Activated CD4-positive, alpha-beta T cell treated with anti-CD3 and anti-CD28 coated beads, Interleukin-2, amount 50 U/mL, for 48 hours (primary cell): ENCODE measurements around the gene FOXA1.
"Not testable (repeated sequence)": the region's sequence is repeated elsewhere in the genome, so short reads cannot be mapped to it uniquely, and the experiment has no call there.

ENCODE experiments used
- DNase-seq, 2 experiments: peaks; one replicate each; pipeline ENCODE4 v3.0.0-alpha.2; 2020

FOXA1 gene

DNA sequence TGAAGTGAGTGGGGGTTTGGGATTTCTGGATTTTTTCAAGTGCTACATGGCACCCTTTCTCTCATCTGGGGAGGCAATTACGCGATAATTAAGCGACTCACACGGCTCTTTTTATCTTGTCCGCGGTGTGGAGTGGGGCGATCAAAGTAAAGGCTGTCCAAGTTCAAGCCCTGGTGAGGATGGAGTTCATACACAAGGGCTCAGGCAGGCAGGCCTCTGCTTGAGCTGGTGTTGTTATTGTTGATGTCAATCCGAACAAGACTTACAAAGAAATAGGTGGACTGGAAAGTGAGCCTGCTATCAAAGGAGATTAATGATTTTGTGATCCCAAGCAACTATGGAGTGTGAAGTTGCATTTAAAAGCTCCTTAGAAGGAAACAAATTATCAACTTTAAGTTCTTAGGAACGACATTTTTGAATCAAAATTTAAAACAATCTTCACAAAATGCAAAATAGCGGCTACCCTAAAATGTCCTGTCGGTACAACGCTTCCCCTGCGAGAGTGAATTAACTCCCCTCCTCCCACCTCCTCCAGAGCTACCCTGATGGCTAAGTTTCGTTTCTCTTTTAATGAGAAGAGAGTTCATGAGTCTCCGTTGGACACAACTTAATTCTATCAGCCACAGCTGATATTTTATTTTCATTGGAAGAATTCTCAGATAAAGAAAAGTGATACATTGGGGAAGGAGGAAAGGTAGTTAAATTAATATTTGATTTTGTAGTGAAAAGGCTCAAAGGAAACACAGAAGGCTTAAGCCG is 5.9 kb downstream of the FOXA1 start:
- DNase-seq = no peak

GRCh38 chr14:37588667-37588955 is 6.4 kb downstream of the FOXA1 start:
- no peak for DNase-seq

- DNase-seq = no peak
Measured at GRCh38 chr14:37587881-37588666, 7.0 kb downstream of the FOXA1 start.

DNA sequence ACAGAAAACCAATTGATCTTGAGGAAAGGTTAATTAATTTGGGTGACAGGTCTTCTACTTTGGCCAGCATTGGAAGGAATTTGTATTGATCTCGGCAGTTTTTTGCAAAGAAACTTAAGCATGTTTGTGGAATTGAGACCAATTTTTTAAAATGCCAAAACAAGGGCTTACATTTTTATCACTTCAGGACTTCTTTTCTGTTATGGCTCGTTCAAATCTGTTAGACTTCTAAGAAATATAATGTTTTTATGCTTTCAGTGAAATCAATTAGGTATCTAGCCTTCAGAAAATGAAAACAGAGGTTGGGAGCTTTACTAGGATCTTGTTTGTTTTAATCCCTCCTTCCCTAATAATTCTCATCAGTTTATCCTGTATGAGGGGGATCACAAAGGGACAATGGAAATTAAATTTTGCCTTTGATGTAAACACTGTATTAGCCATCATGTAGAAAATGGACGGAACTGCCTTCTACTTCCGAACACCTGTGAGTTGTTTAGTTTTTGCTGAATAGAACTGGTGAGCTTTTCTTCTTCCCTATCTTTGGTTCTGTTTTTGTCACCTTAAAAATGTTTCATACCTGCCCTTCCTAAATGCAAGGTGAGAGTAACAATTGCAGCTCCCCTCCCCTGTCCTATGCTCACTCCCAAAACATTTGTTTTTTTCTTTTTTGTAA is 7.8 kb downstream of the FOXA1 start:
- no peak for DNase-seq

GRCh38 chr14:37586797-37587130 is 8.3 kb downstream of the FOXA1 start:
- no peak for DNase-seq

- DNase-seq = no peak
Measured at GRCh38 chr14:37585971-37586796, 8.9 kb downstream of the FOXA1 start.

GRCh38 chr14:37585101-37585511 is 9.9 kb downstream of the FOXA1 start:
- no peak for DNase-seq

GRCh38 chr14:37584211-37585100 is 10.6 kb downstream of the FOXA1 start:
- DNase-seq = no peak

- DNase-seq = no peak
Measured at GRCh38 chr14:37583358-37584210, 11.5 kb downstream of the FOXA1 start.

GRCh38 chr14:37580146-37580545 is 14.9 kb downstream of the FOXA1 start:
- DNase-seq = no peak

- DNase-seq = no peak
Measured at GRCh38 chr14:37579274-37579673, 15.8 kb downstream of the FOXA1 start.

GRCh38 chr14:37573356-37573755 is 21.7 kb downstream of the FOXA1 start:
- DNase-seq = no peak

DNA sequence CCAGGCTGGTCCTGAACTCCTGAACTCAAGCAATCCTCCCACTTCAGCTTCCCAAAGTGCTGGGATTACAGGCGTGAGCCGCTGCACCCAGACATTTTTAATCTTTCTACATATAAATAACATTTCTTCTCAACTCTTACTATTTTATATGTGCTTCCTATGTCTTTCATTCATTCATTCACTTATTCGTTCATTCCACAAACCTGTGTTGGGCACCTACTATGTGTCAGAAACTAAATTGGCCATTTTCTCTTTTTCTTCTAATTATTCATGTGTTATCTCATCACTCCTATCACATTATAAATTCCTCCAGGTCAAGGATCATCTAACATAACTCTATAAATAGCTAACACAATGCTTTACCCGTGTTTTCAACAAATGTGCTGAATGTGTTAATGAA is 23.7 kb downstream of the FOXA1 start:
- DNase-seq = no peak

DNA sequence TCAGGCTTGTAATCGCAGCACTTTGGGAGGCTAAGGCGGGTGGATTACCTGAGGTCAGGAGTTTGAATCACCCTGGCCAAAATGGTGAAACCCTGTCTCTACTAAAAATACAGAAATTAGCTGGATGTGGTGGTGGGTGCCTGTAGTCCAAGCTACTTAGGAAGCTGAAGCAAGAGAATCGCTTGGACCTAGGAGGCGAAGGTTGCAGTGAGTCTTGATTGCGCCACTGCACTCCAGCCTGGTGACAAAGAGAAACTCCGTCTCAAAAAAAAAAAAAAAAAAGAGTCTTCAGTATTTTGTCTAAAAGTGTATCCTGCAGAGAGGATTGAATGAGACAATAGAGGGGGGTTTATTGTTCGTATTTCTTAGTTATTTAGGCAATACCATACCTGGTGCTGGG is 25.3 kb downstream of the FOXA1 start:
- no peak for DNase-seq

DNA sequence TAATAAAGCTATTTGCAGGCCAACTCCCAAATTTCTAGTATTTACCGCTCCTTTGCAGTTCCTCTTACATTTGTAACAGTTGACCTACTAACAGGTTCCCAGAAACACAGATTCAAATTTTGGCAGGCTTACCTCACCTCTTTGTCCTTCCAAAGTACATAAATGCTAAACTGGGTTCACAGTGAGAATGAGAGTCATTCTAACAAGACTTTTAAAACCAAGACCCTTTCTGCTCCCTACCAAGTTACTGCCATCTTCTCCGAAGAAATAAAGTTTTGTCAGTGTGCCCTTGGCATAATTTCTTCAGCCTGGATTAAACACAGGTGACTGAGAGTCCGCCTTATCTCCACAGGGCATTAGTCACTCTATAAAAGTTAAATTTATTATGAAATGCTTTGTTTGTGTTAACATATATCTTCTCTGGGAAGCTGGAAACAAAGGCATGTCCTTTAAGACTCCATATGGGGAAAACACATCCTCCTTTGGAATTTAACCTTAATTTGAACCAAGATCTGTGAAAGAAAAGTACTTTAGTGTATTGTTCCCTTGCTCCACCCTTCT is 28.2 kb downstream of the FOXA1 start:
- no peak for DNase-seq

GRCh38 chr14:37565550-37565949 is 29.5 kb downstream of the FOXA1 start:
- DNase-seq = no peak

GRCh38 chr14:37563189-37563588 is 31.9 kb downstream of the FOXA1 start:
- no peak for DNase-seq

DNA sequence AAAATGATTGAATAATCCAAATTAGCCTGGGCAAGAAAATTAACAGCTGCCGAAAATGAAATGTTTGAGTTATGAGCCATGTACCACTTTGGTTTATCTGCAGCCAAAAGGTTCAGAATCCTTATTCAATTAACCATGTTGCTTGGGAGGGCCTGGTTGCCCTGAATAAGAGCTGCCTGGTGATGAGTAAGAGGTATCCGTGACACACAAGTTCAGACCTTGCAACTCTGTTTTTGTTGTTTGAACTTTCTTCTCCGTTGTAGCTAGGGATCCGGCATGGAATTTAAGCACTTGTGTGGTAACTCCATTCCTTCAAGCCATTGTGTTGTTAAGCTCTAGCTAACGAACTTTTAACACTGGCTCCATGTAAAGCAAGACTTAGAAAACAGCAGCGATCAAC is 35.7 kb downstream of the FOXA1 start:
- no peak for DNase-seq

- no peak for DNase-seq
Measured at GRCh38 chr14:37558740-37559139, 36.3 kb downstream of the FOXA1 start.

GRCh38 chr14:37555596-37555995 is 39.5 kb downstream of the FOXA1 start:
- DNase-seq = not testable (repeated sequence)
